K562 (cell line): Measurements from ENCODE around the gene GPR35. TPM values are rescaled to one million over a fixed set of nuclear protein-coding genes. Genes with fewer than 3 reads are reported as not detected.

Experiments used
- ARID1B ChIP-seq: fragments of 450-650 bp; IDR thresholded peaks from 2 replicates; pipeline ENCODE4 v1.6.1; 2016; ENCODE audit warnings: antibody characterized with exemption, mild to moderate bottlenecking, inconsistent platforms
- CTBP1 ChIP-seq: fragments of 450-650 bp; IDR thresholded peaks from 2 replicates; pipeline ENCODE4 v1.6.1; 2016; ENCODE audit warnings: borderline replicate concordance
- EHMT2 ChIP-seq: fragments of 450-650 bp; IDR thresholded peaks from 2 replicates; pipeline ENCODE4 v1.6.1; 2018; ENCODE audit warnings: antibody characterized with exemption
- GABPA ChIP-seq: fragments of 200-800 bp; sonication (Bioruptor generic); conservative IDR thresholded peaks from 2 replicates; pipeline ENCODE4 v1.6.1; 2016; ENCODE audit warnings: low read depth, missing genetic modification characterization, missing compliant biosample characterization
- HMG20A ChIP-seq: fragments of 450-650 bp; formaldehyde crosslinking; conservative IDR thresholded peaks from 2 replicates; pipeline ENCODE4 v1.4.0; 2020; ENCODE audit warnings: mild to moderate bottlenecking, mixed read lengths
- KLF13 ChIP-seq: fragments of 450-650 bp; IDR thresholded peaks from 2 replicates; pipeline ENCODE4 v1.6.1; 2016; ENCODE audit warnings: missing genetic modification characterization, low read depth, mild to moderate bottlenecking, missing compliant biosample characterization, moderate library complexity, borderline replicate concordance
- MAZ ChIP-seq, 2 experiments: fragments of 450-650 bp in 1 of 2; sonication (generic) in 1 of 2; formaldehyde crosslinking; IDR thresholded peaks in 1 of 2; conservative IDR thresholded peaks in 1 of 2; 2 replicates each; pipeline versions ENCODE4 v1.4.0 to v1.5.0; 2020; ENCODE audit warnings: mild to moderate bottlenecking in 1 of 2, missing genetic modification reagents in 1 of 2
- NR3C1 ChIP-seq: sonication (generic); formaldehyde crosslinking; IDR thresholded peaks from 2 replicates; pipeline ENCODE4 v1.8.1; 2022; ENCODE audit warnings: missing genetic modification reagents
- PRMT5 ChIP-seq: sonication (generic); formaldehyde crosslinking; IDR thresholded peaks from 2 replicates; pipeline ENCODE4 v1.5.0; 2020; ENCODE audit warnings: missing genetic modification reagents
- REST ChIP-seq, 2 experiments: fragments of 450-650 bp; formaldehyde crosslinking in 1 of 2; IDR thresholded peaks; 2 replicates each; pipeline versions ENCODE4 v1.4.0 to v1.6.1; 2014 to 2020; ENCODE audit warnings: mild to moderate bottlenecking in 2 of 2, borderline replicate concordance in 1 of 2, low read depth in 1 of 2
- SP1 ChIP-seq: sonication (generic); formaldehyde crosslinking; IDR thresholded peaks from 2 replicates; pipeline ENCODE4 v1.8.1; 2022; ENCODE audit warnings: mild to moderate bottlenecking, missing genetic modification reagents
- ZBTB49 ChIP-seq: sonication (generic); formaldehyde crosslinking; IDR thresholded peaks from 2 replicates; pipeline ENCODE4 v1.8.0; 2022; ENCODE audit warnings: missing genetic modification reagents, mild to moderate bottlenecking, borderline replicate concordance
- polyA plus RNA-seq, 8 experiments: library from polyadenylated mRNA; depleted of rRNA in 4 of 8; stranded (reverse) in 5 of 8; unstranded in 3 of 8; fragments of >200 nt; fragmentation: Nextera tagmentation in 2 of 8; fragmentation: Illumina TruSeq in 1 of 8; extraction: Ambion mirVana in 2 of 8; extraction: Trizol in 1 of 8; gene quantifications; 2 replicates each; pipeline versions ENCODE4 v1.2.1 to v1.2.3, GENCODE V29; 2011 to 2014; ENCODE audit warnings: inconsistent platforms in 1 of 8, missing spikeins in 1 of 8
- total RNA-seq, 7 experiments: library from RNA; depleted of rRNA in 6 of 7; stranded (reverse); fragments of >200 nt in 6 of 7; fragmentation: Illumina TruSeq in 2 of 7; extraction: Trizol in 2 of 7; gene quantifications; 2 replicates each; pipeline versions ENCODE4 v1.2.1 to v1.2.3, GENCODE V29; 2011 to 2021; ENCODE audit warnings: low replicate concordance in 1 of 7
- TF ChIP-seq, protein P1 (sequence below): fragments of 450-650 bp; IDR thresholded peaks from 2 replicates; pipeline ENCODE4 v1.6.1; 2016; ENCODE audit warnings: missing biosample characterization, missing genetic modification characterization

Gene GPR35
- total and polyA plus RNA-seq, 9 of the 15 experiments (the other 6 are each of a cell fraction or from before 2014, with no cell fraction given), result 0.04 to 0.50 (median 0.29) TPM; not detected in 3

- TF ChIP-seq KLF13 (peak; percentile 70; the same call in 1 of the 2 replicates), MAZ (CRISPR knock-in tag; conservative IDR thresholded peaks at IDR 0.05 in 1 of 2, IDR thresholded peaks at IDR 0.05 in 1 of 2) (peak in 1 of 2 experiments; percentile 68; a peak in 1 of 4 replicates), ZBTB49 (CRISPR knock-in tag) (no peak), ARID1B (no peak), REST (IDR thresholded peaks at IDR 0.05; ENCODE audit: borderline replicate concordance) (peak; percentile 83), REST (CRISPR knock-in tag; IDR thresholded peaks at IDR 0.05; ENCODE audit: low read depth) (no peak; the same call in 1 of the 2 replicates), GABPA (tag) (peak; percentile 94), NR3C1 (CRISPR knock-in tag) (no peak), SP1 (CRISPR knock-in tag) (peak; percentile 76), PRMT5 (no peak), HMG20A (CRISPR knock-in tag) (no peak), CTBP1 (peak; percentile 49), EHMT2 (no peak)
- TF ChIP-seq, protein P1, sequence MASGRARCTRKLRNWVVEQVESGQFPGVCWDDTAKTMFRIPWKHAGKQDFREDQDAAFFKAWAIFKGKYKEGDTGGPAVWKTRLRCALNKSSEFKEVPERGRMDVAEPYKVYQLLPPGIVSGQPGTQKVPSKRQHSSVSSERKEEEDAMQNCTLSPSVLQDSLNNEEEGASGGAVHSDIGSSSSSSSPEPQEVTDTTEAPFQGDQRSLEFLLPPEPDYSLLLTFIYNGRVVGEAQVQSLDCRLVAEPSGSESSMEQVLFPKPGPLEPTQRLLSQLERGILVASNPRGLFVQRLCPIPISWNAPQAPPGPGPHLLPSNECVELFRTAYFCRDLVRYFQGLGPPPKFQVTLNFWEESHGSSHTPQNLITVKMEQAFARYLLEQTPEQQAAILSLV, result no peak
Observed at GRCh38 chr2:240586198-240586918, 38.9 kb upstream of the GPR35 start, which contains the start of gene CAPN10 (continued).
